Neutrophil (primary cell): Measurements from ENCODE around the gene C14orf132.

Experiments
- H3K27ac ChIP-seq: fragments of 200-600 bp; sonication (generic); 2 replicates; pipeline ENCODE4 v1.5.1; 2016; ENCODE audit warnings: mild to moderate bottlenecking, moderate library complexity
- H3K27me3 ChIP-seq: fragments of 200-600 bp; sonication (generic); 2 replicates; pipeline ENCODE4 v1.6.0; 2016; ENCODE audit warnings: mild to moderate bottlenecking
- H3K36me3 ChIP-seq: fragments of 200-600 bp; sonication (generic); 2 replicates; pipeline ENCODE4 v1.5.1; 2017
- H3K4me1 ChIP-seq, 2 experiments: fragments of 200-600 bp in 1 of 2; sonication (generic) in 1 of 2; 1 replicate in 1 of 2; 2 replicates in 1 of 2; pipeline versions ENCODE4 v1.5.1 to v1.6.1; 2013 to 2016; ENCODE audit warnings: low read depth in 1 of 2, low read length in 1 of 2, mild to moderate bottlenecking in 1 of 2, moderate library complexity in 1 of 2; ENCODE audit not compliant: control insufficient read depth in 1 of 2, insufficient read depth in 1 of 2
- H3K4me3 ChIP-seq, 2 experiments: fragments of 200-600 bp in 1 of 2; sonication (generic) in 1 of 2; 1 replicate in 1 of 2; 2 replicates in 1 of 2; pipeline ENCODE4 v1.5.1; 2013 to 2016; ENCODE audit warnings: low read depth in 1 of 2, low read length in 1 of 2, mild to moderate bottlenecking in 1 of 2, moderate library complexity in 1 of 2
- H3K9me3 ChIP-seq: fragments of 200-600 bp; sonication (generic); 2 replicates; pipeline ENCODE4 v1.5.1; 2016
- TF ChIP-seq, protein P1 (sequence below): fragments of 200-600 bp; sonication (generic); IDR thresholded peaks from 2 replicates; pipeline ENCODE4 v1.5.1; 2016; ENCODE audit warnings: antibody characterized with exemption

Gene C14orf132

DNA sequence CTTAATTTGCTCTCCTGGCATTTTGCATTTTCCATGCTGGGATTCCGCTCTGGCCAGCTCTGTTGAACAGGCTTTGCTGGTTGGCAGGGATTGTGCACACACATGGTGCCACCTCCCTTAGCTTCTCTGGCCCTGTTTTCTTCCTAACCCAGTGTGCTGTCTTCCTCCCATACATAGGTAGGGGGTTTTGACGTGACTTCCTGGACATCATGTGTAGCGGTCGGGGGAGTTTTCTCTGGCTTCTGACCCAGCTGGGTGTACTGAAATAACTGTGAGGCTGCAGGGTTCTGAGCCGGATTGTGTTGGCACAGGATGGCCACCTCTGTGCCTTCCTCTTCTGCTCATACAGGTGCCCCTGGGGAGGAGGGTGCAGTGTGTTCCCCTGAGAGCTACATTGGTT lies 25.7 kb downstream of the C14orf132 start:
- Histone ChIP-seq H3K9me3 (no peaks in the 10 kb centered on the region), H3K27me3 (peaks cover 26% of the 10 kb centered on the region), H3K27ac (no peak overlapping the region), H3K36me3 (no peaks in the 10 kb centered on the region), H3K4me3 (no peak overlapping the region), H3K4me1 (no peaks in the 10 kb centered on the region)
- TF ChIP-seq, protein P1, sequence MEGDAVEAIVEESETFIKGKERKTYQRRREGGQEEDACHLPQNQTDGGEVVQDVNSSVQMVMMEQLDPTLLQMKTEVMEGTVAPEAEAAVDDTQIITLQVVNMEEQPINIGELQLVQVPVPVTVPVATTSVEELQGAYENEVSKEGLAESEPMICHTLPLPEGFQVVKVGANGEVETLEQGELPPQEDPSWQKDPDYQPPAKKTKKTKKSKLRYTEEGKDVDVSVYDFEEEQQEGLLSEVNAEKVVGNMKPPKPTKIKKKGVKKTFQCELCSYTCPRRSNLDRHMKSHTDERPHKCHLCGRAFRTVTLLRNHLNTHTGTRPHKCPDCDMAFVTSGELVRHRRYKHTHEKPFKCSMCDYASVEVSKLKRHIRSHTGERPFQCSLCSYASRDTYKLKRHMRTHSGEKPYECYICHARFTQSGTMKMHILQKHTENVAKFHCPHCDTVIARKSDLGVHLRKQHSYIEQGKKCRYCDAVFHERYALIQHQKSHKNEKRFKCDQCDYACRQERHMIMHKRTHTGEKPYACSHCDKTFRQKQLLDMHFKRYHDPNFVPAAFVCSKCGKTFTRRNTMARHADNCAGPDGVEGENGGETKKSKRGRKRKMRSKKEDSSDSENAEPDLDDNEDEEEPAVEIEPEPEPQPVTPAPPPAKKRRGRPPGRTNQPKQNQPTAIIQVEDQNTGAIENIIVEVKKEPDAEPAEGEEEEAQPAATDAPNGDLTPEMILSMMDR, result no peak

DNA sequence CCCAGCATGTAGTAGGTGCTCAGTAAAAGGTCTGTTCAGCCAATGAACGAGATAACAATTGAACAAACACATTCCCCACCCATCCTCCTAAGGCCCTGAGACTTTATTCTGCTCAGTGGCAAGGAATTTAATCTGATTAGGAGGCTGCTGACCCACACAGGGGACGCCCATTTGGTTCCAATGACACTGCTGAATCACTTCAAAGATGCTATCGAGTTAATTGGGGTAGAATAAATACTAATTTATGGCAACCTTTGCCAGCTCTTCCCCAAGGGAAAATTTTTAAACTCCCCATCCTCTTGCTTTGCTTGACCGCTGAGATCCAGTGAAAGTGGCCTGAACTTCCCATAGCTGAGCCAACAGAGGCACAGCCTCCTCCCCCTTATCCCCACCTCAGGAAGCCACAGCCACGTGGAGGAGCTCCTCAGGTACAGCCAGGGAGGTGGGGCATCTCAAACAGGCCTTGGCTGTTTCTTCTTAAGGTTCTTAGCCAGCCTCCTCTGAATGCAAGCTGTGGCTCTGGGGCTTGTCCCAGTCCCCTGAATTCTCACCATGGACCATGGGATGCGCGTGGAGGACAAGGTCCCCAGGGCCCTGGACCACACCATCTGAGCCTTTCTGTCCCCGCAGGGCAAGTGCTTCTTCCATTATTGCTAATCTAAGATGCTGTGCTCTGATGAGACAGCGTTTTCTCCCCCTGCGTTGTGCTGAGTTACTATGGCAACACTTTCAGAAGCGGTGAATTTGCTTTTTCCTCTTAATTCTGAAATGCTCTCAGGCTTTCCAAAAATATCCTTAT lies 26.7 kb downstream of the C14orf132 start:
- Histone ChIP-seq H3K9me3 (no peaks in the 10 kb centered on the region), H3K27ac (no peak overlapping the region), H3K4me3 (no peak overlapping the region), H3K27me3 (peaks cover 21% of the 10 kb centered on the region), H3K36me3 (no peaks in the 10 kb centered on the region), H3K4me1 (no peaks in the 10 kb centered on the region)
- TF ChIP-seq, protein P1, result no peak

DNA sequence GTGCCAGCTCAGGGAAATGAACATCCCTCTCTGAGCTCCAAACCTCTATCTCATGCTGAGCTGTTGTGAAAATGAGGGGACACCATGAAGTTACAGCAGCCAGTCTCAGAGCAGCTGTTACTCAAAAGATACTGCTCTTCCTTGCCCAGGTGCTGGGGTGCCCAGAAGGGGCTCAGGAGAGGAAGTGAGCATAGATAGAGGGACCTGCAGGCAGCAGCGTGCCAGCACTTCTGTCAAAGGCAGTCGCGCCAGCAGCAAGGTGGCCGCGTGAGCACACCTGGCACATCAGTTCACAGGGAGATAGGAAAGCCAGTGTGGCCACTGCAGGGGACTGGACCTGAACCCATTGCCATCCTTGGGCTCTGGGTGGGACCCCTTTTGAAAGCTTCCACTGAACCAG lies 27.8 kb downstream of the C14orf132 start:
- peaks cover 19% of the 10 kb centered on the region for H3K27me3 ChIP-seq
- H3K27ac ChIP-seq, result no peak overlapping the region
- no peaks in the 10 kb centered on the region for H3K9me3 ChIP-seq
- no peaks in the 10 kb centered on the region for H3K4me1 ChIP-seq
- no peak overlapping the region for H3K4me3 ChIP-seq
- TF ChIP-seq, protein P1, result no peak
- no peaks in the 10 kb centered on the region for H3K36me3 ChIP-seq

GRCh38 chr14:96067985-96068930 lies 29.1 kb downstream of the C14orf132 start:
- TF ChIP-seq, protein P1, result no peak
- Histone ChIP-seq H3K4me1 (no peaks in the 10 kb centered on the region), H3K4me3 (no peak overlapping the region), H3K27me3 (peaks cover 19% of the 10 kb centered on the region), H3K36me3 (no peaks in the 10 kb centered on the region), H3K27ac (no peak overlapping the region), H3K9me3 (no peaks in the 10 kb centered on the region)

DNA sequence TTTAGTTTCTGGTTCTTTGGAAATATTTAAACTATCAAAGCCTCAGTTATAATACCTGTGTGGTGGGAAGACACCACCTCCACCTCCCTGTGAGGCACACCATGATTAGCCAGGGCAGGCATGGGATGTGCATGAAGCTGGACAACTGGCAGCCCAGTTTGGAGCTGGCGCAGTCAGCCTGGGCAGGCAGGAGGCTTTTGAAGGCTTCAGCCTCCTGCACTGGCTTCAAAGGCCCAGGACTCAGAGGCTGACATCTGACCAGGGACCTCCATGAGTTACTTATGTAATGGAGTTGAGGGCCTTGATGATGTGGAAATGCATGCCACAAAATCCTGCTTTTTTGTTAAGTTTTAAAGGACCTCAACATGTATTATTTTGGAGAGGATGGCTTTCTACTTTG lies 30.3 kb downstream of the C14orf132 start:
- no peak overlapping the region for H3K27ac ChIP-seq
- H3K27me3 ChIP-seq, result peaks cover 18% of the 10 kb centered on the region
- no peaks in the 10 kb centered on the region for H3K9me3 ChIP-seq
- H3K36me3 ChIP-seq, result no peaks in the 10 kb centered on the region
- no peaks in the 10 kb centered on the region for H3K4me1 ChIP-seq
- TF ChIP-seq, protein P1, result no peak
- no peak overlapping the region for H3K4me3 ChIP-seq
